Progenitor cell of endocrine pancreas (in vitro differentiated cells): ENCODE measurements around the gene OSBPL3. TPM values are rescaled to one million over a fixed set of nuclear protein-coding genes. Genes with fewer than 3 reads are reported as not detected.

Experiments
- DNase-seq: peaks from one replicate; pipeline ENCODE4 v3.0.0; 2021; ENCODE audit warnings: low spot score; ENCODE audit not compliant: unreplicated experiment
- H3K27ac Mint-ChIP-seq: 2 replicates; pipeline ENCODE4 v1.8.0; 2021; ENCODE audit warnings: mild to moderate bottlenecking, moderate library complexity, mixed read lengths
- H3K27me3 Mint-ChIP-seq: 2 replicates; pipeline ENCODE4 v1.8.0; 2021; ENCODE audit warnings: mixed read lengths
- H3K36me3 Mint-ChIP-seq: 2 replicates; pipeline ENCODE4 v1.8.0; 2022; ENCODE audit warnings: mixed read lengths; ENCODE audit not compliant: insufficient read depth
- H3K4me1 Mint-ChIP-seq: 2 replicates; pipeline ENCODE4 v1.8.0; 2021; ENCODE audit warnings: low read depth, mixed read lengths
- H3K4me3 Mint-ChIP-seq: 2 replicates; pipeline ENCODE4 v1.8.0; 2021; ENCODE audit warnings: low read depth, mild to moderate bottlenecking, moderate library complexity, mixed read lengths
- H3K9me3 Mint-ChIP-seq: 2 replicates; pipeline ENCODE4 v1.8.0; 2021; ENCODE audit warnings: low read depth, mixed read lengths
- CTCF ChIP-seq: fragments of 200-600 bp; sonication (generic); IDR thresholded peaks from one replicate; pipeline ENCODE4 v1.5.0; 2021; ENCODE audit warnings: antibody characterized with exemption, mild to moderate bottlenecking; ENCODE audit not compliant: unreplicated experiment
- total RNA-seq: library from RNA; stranded (reverse); gene quantifications from 2 replicates; pipeline ENCODE4 v1.2.1, GENCODE V29; 2021

The OSBPL3 gene
- total RNA-seq, 1 donor from 2014 or later = 11.6 TPM

- no peak for DNase-seq
- TF ChIP-seq CTCF = no peak
- no peaks in the 10 kb centered on the region for H3K9me3 Mint-ChIP-seq
- no peaks in the 10 kb centered on the region for H3K36me3 Mint-ChIP-seq
- H3K27me3 Mint-ChIP-seq = peaks cover 3% of the 10 kb centered on the region
- no peak overlapping the region for H3K27ac Mint-ChIP-seq
- no peak overlapping the region for H3K4me3 Mint-ChIP-seq
- peaks cover 10% of the 10 kb centered on the region for H3K4me1 Mint-ChIP-seq
These were observed 9.3 kb downstream of the OSBPL3 start for GRCh38 chr7:24970676-24971075.

- peaks cover 5% of the 10 kb centered on the region for H3K9me3 Mint-ChIP-seq
- TF ChIP-seq CTCF = no peak
These were observed 11.8 kb downstream of the OSBPL3 start for GRCh38 chr7:24968165-24968564.

GRCh38 chr7:24967696-24968095 is 12.3 kb downstream of the OSBPL3 start:
- TF ChIP-seq CTCF = no peak
- DNase-seq = no peak
- peaks cover 5% of the 10 kb centered on the region for H3K9me3 Mint-ChIP-seq
- H3K36me3 Mint-ChIP-seq = no peaks in the 10 kb centered on the region
- no peak overlapping the region for H3K27ac Mint-ChIP-seq
- H3K4me3 Mint-ChIP-seq = no peak overlapping the region
- peaks cover 9% of the 10 kb centered on the region for H3K4me1 Mint-ChIP-seq
- H3K27me3 Mint-ChIP-seq = no peaks in the 10 kb centered on the region

More at GRCh38 chr7:24968165-24968564, 11.8 kb downstream of the OSBPL3 start:
- no peaks in the 10 kb centered on the region for H3K36me3 Mint-ChIP-seq
- H3K27ac Mint-ChIP-seq = no peak overlapping the region
- no peaks in the 10 kb centered on the region for H3K27me3 Mint-ChIP-seq
- no peak for DNase-seq
- no peak overlapping the region for H3K4me3 Mint-ChIP-seq
- peaks cover 9% of the 10 kb centered on the region for H3K4me1 Mint-ChIP-seq

GRCh38 chr7:24966802-24967201 is 13.2 kb downstream of the OSBPL3 start:
- no peaks in the 10 kb centered on the region for H3K36me3 Mint-ChIP-seq
- DNase-seq = no peak
- no peak for TF ChIP-seq CTCF
- H3K27ac Mint-ChIP-seq = no peak overlapping the region
- peaks cover 5% of the 10 kb centered on the region for H3K9me3 Mint-ChIP-seq
- H3K27me3 Mint-ChIP-seq = no peaks in the 10 kb centered on the region
- no peak overlapping the region for H3K4me3 Mint-ChIP-seq
- H3K4me1 Mint-ChIP-seq = peaks cover 9% of the 10 kb centered on the region

- peaks cover 9% of the 10 kb centered on the region for H3K4me1 Mint-ChIP-seq
- H3K27ac Mint-ChIP-seq = peak overlapping the region; percentile 72
- no peak overlapping the region for H3K4me3 Mint-ChIP-seq
- no peak for DNase-seq
- peaks cover 5% of the 10 kb centered on the region for H3K9me3 Mint-ChIP-seq
- TF ChIP-seq CTCF = no peak
- no peaks in the 10 kb centered on the region for H3K36me3 Mint-ChIP-seq
- H3K27me3 Mint-ChIP-seq = no peaks in the 10 kb centered on the region
These were observed 13.9 kb downstream of the OSBPL3 start for GRCh38 chr7:24965831-24966708.
